ENCODE measurements around the gene SOX9.

The SOX9 gene

DNA sequence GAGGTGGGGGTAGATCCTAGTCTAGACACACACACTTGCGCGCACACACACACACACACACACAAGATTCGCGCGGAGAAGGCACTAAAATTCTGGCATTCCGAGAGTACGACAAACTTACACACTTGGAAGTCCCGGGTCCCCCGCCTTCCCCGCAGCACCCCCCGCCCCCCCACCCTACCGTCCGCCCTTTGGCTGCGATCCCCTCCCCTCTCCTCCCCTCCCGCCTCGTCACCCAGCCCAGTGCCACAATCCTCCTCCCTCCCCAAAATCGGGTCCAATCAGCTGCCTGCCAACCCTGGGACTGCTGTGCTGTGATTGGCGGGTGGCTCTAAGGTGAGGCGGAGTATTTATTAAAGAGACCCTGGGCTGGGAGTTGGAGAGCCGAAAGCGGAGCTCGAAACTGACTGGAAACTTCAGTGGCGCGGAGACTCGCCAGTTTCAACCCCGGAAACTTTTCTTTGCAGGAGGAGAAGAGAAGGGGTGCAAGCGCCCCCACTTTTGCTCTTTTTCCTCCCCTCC lies at the start of gene SOX9:
Gene SOX9, plus strand, starts transcription at position 379 of the 522 bp plus-strand sequence. CDS start 372 bp downstream, outside the sequence.
- DNase-seq, result no peak

DNA sequence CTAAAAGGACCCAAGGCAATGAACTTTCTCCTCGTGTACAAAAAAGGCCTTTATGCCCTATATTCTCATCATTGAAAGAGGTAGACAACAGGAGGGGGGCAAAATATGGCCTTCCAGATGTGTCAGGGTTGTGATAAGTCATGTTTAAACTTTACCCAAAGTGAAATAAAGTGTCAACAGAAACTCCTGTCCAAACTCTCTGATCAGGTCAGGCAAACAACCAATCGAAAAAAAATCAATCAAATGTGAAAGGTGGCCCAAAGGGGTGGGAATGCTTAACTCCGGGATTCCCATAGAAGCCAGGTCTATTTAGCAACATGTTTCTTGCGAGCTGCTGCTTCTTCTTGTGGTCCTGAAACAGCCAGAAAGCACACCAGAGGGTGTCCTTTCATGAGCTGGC lies 49.5 kb upstream of the SOX9 start:
- no peak for DNase-seq

DNA sequence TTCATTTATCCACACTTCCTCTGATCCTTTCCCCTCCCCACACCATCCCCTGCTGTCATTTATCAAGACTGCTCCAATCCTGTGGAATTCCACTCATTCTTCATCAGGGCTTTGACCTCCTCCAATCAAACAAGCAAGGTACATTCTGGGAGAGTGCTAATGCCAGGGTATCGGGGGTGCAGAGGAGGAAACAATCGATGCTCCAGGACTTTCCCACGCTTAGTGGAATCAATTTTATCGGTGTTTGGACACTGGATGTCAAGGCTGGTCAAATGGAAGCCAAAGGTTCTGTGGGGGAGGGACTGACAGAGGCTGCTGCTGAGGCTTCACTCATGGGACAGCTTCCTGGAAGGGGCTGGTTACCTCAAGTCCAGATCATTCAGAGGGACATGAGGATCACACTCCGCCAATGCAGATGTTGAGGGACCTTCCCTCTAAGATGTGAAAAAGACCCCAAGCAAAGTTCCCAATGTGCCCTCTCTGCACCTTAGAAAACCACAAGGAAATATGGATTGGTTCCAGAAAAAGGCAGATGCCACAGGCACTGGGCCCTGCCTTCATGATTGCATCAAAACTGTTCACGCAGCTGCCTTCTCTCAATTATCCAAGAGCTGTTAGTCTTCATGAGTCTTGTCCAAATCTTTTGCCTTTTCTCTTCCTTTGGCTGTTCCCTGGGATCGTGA lies 44.7 kb upstream of the SOX9 start:
- no peak for DNase-seq

DNA sequence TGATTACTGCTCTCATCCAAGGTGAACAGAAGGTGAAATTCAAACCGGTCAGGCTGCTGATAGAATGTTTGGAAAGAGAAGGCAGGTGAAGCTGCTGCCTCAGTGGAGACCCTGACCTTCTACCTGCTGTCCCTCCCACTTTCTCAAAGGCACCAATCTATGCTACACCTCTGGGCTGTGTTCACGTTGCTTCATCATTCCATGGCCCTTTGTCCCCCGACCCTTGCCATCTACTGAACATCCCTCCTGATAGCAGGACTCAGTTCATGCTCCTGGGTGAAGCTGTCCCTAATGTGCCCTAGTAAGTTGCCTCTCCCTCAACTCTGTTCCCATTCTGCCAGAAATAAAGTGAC lies 44.2 kb upstream of the SOX9 start:
- no peak for DNase-seq

DNA sequence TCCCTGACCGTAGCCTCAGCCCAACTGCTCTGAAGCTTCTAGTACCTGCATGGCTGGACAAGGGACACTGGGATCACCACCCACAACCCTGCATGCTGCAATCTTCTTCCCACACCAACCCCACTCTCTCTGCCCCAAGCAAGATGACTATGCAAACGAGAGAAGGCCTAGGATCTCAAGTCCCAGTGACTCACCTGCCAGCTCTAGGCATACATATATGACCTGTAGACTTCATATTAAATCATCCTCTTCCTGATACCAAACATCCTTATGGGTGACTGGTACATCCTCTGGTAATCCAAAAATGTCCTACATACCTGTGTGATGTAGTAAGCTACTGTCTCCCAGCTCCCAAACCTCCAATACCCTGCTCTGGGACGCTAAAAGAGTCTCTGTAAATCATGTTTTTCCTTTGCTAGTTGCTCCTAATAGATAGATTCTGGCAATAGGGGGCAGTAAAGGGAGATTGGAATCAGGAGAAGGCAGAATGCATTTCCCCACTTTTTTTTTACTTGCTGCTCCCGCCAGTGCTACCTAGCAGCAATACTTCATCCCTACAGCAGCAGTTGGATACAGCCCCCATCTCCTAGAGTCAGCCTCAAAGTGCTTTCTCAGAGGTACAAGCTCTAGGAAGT lies 43.4 kb upstream of the SOX9 start:
- no peak for DNase-seq

DNA sequence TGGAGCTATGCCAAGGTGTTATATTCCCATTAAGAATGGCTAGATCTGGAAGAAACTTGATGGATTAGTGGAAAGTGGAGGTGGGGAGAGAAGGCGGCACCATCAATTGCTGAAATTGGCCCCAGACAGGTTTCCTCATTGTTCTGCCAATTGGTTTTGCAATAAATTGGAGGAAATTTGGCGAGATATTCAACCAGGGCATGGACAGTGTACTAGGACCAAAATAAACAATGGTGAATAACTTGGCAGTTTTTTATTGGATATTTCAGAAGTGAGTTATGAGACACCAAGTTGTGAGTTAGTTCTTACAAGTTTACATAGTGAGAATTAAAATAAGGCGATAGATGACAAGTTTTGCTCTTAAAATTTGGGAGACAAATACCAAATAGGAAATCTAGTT lies 41.1 kb upstream of the SOX9 start:
- no peak for DNase-seq

DNA sequence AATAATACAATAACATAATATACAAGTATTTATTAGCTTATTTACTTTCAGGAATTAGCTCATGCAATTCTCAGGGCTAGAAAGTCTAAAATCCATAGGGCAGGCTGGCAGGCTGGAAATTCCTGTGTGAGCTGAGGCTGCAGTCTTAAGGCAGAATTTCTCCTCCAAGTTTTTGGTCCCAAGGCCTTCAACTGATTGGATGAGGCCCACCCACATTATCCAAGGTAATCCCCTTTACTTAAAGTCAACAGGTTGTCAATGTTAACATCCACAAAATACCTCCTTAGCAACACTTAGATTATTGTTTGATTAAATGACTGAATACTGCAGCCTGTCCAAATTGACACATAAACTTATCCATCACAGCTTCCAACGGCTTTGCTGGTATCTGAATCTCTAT lies 32.9 kb upstream of the SOX9 start:
- no peak for DNase-seq

DNA sequence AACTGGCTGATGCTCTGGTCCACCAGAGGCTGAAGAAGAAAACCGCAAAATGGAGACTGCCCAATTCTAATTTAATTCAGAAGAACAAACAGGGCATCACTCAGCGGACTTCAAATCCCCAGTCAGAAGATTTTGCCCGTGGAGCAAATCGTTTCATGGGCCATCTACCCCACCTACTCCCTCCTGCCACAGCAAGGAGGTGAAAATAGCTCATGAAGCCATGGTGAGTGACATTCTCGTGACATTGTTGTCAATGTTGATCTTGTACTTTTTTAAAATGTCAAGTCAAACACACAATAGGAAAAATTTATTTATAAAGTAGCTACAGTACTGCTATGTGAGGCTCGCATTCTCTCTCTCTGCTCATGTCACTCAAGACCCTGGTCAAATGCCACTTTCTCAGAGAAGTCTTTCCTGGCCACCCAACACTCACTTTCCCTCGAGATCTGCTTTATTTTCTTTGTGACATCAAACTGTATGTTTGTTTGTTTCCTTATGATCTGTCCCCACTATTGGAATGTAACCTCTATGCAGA lies 31.3 kb upstream of the SOX9 start:
- no peak for DNase-seq

DNA sequence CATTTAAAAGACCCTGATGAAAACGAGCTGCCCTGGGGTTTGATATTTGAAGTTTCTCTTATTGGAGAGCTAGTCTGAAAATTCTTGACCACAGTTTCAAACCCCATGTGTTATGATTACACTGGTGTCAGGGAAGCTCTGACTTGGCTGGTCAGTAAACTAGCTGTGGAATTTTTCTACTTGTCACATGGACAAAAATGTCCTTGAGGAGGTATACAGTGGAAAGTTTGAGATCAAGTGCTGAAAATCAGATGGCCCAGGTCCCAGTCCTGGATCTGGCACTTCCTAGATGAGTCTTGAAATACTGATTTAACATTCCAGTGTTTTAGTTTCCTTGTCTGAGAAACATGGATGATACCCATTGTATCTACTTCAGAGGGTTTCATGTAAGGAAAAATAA lies 30.7 kb upstream of the SOX9 start:
- no peak for DNase-seq

DNA sequence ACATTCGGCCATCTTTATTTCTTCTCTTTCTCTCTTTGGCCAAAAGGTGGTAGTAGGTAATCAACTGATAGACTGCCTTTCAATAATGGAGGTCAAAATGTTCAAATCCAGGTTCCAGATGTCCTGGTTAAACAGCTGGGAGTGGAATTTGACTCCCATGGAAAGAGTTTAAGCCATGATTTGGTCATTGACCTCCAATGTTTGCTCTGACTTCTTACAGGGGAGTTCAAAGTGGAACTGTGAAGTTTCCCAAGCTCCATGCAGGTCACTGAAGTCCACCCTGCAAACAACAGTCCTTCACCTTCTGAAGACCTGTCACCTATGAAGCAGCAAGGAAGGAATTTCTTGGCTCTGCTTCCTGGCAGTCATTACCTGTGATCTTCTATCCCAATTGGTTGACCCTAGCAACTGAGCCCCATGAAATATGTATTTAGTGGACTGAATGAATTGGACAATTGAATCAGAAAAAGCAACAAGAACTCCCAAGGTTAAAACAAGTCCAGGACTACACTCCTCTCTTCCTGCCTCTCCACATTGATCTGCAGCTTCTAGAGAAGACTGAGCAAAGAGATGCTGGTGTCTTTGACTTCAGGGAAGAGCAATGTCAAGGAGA lies 28.0 kb upstream of the SOX9 start:
- no peak for DNase-seq

DNA sequence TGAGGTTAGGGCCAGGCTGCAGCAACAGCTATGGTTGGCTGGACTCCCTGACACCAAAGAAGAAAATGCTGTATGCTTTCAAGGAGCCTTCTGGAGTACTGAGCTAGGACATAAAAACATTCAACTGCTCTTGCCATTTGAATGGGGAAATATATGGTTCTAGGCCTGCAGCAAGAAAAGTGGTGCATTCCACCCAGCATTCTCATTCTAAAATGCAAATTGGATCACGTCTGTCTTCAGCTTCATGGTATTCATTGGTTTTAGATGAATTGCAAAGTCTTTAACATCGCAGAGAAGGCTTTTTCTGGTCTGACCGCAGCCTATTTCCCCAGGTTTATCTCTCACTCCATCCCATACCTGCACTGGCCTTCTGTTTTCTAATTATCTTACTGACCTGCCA lies 27.1 kb upstream of the SOX9 start:
- DNase-seq, result no peak

DNA sequence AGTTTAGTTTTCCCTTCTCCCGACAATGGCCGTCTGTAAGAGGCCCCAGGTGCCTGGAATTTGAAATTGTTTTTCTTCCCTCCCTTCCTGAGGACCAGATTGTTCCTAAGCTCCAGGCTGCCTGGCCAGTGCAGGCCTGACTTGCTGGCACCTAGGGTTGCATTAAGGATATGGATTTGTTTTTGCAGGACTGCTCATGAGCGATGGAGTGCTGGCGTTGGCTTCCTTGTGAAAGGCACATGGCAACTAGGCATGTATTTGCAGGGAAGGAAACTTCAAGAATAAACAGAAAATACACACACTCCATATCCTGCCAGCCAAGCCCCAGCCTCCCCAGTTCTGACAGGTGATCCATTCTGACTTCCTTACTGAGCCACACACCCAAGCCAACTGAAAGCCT lies 25.5 kb upstream of the SOX9 start:
- no peak for DNase-seq

DNA sequence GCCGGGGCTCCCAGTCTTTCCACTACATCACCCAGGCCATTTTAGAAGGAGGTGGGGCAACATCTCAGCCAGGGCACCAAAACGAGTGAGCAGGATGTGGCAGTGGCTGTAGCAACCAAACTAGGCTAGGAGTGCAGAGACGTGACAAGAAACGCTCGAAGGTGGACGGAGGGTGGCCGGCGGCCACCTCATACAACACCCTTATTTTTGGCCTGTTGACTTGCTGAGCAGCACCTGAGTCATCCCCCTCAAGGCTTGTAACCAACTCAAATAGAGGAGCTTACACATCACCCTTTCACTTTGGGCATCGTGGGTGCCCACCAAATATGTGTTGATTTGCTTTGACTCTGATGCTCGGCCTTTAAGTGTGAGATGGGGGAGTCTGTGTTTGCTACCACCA lies 23.7 kb upstream of the SOX9 start:
- no peak for DNase-seq

DNA sequence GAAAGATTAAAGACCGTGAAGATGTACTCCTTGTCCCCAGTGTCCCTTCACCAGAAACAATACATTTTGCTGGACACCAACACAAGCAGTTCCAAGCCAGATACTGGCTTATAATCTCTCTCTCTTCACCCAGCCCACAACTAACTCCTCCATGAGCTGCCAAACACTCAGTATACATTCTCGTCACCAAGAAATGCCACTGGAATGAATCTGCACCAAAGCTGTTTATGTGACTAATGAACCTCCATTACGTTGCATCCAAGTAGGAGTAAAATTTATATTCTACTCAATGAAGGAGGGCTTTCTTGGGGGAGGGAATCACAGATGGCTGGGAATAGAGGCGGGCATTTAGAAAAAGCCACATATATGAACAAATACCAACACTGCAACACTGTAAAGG lies 20.9 kb upstream of the SOX9 start:
- no peak for DNase-seq

DNA sequence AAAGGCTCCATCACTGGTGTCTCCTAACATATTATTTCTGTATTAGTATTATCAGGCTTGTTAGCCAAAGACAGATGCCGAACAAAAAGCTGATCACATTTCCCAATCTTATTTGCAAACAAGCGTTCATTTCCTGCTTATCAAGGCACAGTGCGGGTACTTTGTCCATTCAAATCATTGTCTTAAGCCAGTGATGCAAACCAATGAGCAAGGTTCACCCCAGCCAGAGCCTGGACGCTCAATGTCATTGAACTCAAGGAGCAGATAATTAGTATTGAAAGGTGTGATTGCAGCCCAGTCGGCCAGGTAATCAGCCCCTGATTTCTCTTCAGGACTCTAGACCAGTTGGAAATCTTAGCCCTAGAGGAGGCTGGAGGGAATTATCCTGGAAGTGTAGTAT lies 20.4 kb upstream of the SOX9 start:
- no peak for DNase-seq

DNA sequence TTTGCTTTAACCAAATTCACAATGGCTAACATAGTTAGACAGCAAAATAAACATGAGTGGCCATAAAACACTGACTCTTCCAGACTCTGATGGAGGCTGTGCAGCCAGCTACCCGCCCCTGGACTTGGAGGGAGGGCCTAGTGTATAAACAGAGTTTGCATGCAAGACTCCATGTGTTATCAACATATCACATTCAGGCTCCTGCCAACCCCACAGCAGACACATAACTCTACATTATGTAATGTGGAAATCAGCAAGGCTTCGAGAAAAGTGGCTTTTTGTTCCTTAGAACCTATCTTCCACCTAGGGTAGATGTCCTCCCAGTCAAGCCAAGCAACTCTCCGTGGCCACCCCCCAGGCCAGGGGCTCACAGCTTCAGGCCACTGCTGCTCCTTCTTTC lies 19.3 kb upstream of the SOX9 start:
- no peak for DNase-seq

DNA sequence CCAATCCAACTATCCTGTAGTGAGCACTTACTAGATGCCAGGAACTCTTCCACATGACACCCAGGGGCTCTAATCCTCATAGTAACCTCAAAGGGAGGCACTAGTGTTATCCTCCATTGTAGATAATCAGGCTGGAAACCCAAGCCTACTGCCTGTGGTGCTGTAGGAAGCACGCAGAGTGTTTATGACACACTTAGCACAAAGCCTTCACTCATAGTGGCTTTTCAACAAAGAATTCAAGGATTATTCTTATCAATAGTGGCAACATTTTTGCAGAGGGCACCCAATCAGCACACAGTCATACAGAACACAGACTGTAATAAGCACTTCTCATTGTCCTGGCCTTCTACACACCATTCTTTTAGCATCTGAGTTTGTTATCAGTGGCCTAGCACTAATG lies 18.5 kb upstream of the SOX9 start:
- no peak for DNase-seq

DNA sequence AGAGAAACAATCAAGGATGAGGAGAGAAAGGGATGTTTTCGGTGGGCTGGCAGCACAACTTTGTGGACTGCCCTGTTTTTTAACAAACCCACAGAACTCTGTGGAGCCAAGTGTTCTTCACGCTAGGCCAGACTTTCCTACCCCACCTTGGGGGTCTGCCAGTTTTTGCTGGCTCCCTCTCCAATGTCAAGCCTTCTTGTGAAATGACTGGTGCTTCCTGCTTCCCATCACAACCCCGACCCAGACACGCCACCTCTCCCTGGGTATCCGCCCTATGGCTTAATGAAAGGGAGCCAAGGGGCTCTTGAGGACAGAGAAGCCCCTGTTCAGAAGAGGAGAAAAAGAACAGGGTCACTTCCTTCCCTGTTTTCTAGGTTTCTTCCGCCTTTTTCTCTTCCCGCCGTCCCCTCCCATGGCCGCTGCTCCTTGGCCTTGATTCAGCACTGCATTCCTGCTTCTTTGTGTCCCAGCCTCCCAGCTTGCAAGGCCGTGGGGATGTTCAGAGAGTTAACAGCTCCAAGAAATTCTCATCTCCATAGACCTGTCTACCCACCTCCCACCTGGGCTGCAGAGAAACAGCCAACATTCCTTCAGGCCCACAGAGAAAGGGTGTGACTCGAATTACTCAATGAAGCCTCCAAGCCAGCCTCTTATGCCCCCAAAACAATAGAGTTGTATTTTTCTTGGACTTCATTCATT lies 16.5 kb upstream of the SOX9 start:
- DNase-seq, result no peak

DNA sequence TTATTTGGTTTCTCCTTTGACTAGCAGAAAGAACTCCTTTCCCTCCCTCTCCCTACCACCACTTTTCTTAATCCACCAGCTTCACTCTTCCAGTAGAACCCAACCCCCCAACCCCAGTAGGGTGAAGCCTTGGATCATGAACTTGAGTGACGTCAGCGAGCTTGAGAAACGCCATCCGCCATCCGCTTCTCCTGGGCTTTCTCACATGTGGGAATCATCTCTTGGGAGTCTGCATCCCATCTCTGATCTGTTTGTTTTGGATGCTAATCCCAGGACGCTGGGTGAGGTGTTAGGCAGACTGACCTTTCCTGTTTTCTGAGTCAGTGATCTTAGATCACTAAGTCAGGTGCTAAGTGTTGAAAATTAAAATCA lies 16.0 kb upstream of the SOX9 start:
- DNase-seq, result no peak

DNA sequence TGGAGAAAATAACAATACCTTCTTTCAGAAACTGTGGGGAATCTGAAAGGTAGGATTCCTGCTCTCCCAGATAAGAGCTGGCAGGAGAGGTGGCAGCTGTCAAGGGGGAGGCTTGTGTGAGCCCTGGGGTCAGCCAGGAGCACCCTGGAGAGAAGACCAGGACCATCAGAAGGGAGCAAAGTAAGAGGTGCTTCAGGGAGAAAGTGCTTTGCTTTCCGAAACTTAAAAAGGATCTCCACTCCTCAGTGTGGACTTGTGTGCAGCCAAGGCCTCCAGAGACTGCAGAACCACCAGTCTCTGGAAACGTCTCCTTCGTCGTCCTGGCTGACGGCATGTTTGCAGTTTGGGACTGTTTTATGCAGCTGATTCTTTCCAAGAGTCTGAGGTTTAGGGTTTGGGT lies 13.7 kb upstream of the SOX9 start:
- DNase-seq, result no peak

DNA sequence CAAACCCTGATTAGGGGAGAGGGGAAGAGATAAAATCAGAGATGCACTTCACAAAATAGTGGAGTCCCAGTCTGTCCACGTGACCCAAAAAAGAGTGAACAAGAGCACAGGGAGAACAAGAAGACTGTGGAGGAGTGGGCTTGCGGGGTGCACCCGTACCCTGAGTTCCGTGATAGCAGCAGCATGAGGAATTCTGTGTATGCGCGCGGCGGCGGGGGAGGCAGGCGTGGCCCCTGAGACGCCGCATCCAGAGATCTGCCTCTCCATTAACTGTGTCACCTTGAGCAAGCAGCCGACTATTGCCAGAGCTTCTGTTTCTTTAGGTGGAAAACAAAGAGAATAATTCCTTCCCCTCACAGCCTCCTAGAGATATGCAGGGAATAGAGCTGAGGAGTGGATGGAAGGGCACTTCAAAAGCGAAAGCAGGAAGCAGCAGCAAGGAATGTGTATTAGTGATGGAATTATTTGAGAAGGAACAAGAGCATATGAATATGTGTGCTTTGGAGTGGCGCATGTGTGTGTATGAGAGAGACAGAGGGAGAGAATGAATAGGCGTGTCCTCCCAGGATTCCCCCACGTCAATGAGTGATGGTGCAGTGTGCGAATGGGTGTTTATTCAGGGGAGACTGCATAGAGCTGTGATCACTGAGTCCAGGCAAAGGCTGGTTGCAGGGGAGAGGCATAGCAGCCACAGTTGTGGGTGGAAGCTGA lies 10.4 kb upstream of the SOX9 start:
- no peak for DNase-seq

DNA sequence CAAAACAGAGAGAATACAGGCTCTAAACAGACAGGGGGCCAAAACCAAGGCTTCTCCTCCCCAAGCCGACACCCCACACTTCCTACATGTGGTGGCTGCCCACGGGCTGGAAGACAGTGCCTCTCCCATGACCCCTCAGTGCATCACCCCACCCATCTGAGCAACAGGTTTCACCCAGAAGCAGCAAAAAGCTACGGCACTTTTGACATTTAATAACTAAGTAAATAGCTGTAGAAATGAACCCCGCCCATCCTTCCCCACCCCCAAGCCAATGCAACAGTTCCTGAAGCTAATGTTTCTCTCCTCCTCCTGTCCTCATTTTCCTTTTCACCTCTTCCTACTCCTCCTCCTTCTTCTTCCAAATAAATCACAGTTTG lies 9.9 kb upstream of the SOX9 start:
- DNase-seq, result no peak

DNA sequence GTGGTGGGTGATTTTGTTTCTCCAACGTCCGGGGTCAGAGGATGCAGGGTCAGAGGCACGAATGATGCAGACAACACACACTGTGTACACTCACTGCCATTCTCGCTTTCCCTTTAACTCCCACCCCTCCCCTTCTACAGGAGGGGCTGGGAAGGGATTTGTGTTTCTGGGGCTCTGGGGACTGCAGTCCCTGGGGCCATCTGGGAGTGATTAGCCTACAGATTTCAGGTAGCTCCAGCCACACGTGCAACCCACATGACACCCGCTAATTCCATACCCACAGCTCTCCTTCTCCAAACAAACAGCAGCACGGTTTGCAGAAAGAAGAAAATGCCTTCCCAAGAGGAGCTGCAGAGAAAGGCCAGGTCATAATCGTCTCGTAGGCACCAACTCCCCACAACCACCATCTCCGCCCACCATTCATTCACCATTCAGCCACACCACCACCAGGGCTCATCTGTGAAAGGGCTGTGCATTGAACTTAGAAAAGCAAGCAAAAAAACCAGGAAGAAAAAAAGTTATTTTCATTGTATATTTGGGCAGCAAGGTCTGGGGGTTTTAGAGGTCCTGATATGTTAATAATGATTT lies 9.4 kb upstream of the SOX9 start:
- no peak for DNase-seq

Measured in activated CD4-positive, alpha-beta T cell treated with anti-CD3 and anti-CD28 coated beads, Interleukin-2, amount 50 U/mL, for 4 hours (primary cell).